Stimulated activated naive B cell treated with anti-CD40 and anti-IgM and Interleukin-4, amounts not matched to agents 10 μg/mL and 1 μg/mL and 100 μg/mL, for 72 hours (primary cell): Measurements from ENCODE around the gene EOLA1.
"Not testable (repeated sequence)": the region's sequence is repeated elsewhere in the genome, so short reads cannot be mapped to it uniquely, and the experiment has no call there.

Experiments
- ATAC-seq, 2 donors: fragments of 150-1000 bp; cut with Tn5 transposase; replicated peaks; 2 replicates each; pipeline ENCODE4 v1.10.0; 2021; ENCODE audit warnings: moderate library complexity in 1 of 2
- DNase-seq: peaks from one replicate; pipeline ENCODE4 v3.0.0; 2021
- H3K27ac Mint-ChIP-seq: one replicate; pipeline ENCODE4 v1.8.0; 2022; ENCODE audit warnings: mild to moderate bottlenecking, mixed read lengths
- H3K27me3 Mint-ChIP-seq, 2 donors: one replicate each; pipeline ENCODE4 v1.8.0; 2022; ENCODE audit warnings: mixed read lengths in 2 of 2
- H3K36me3 Mint-ChIP-seq, 2 donors: one replicate each; pipeline ENCODE4 v1.8.0; 2022; ENCODE audit warnings: mixed read lengths in 2 of 2, mild to moderate bottlenecking in 1 of 2
- H3K4me1 Mint-ChIP-seq, 2 donors: one replicate each; pipeline ENCODE4 v1.8.0; 2022; ENCODE audit warnings: mixed read lengths in 2 of 2, mild to moderate bottlenecking in 1 of 2
- H3K4me3 Mint-ChIP-seq, 2 donors: one replicate each; pipeline ENCODE4 v1.8.0; 2022; ENCODE audit warnings: mild to moderate bottlenecking in 2 of 2, mixed read lengths in 2 of 2, moderate library complexity in 1 of 2
- H3K9me3 Mint-ChIP-seq, 2 donors: one replicate each; pipeline ENCODE4 v1.8.0; 2022; ENCODE audit warnings: mixed read lengths in 2 of 2, mild to moderate bottlenecking in 1 of 2

The EOLA1 gene

DNA sequence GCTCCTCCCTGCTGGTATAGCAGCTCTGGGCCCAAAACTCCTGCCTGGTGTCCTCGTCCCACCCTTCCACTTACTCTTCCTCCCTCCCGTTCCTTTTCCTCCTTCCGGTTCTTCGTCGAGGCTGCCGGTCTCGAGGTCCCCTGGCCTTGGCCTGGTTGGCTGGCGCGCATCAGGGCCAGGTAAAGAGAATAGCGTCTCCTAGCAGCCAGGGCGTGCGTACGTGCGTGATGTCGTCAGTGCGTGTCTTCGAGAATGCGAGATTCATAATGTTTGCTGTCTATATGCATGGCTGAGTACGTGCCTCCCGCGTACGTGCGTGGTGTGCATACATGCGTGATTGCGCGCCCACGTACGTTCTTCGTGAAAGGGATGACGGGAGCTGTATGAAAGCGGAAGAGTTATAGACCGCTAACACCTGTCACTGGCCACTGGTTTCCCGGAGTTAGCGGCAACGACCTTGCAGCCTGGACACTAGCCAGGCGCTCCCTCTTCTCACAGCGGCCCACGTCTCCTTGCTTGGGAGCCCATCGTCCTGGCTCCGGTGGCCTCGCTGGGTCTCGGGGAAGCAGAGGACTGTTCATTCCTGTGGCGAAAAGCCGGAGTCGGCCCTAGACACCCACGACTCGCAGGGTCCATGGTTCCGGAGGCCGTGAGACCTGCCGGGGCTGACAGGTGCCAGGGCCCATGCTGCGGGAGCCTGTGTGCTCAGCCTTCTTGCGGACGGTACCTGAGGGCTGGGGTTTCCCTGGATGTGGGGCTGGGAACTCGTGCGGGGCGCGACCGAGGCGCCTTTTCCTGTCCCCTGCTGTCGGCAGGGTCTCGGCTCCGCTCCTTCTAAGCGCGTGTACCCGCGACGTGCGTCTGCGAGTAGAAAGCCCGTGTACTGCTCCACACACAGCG is at the start of gene EOLA1:
EOLA1 (plus strand) TSS at position 392 of the 900 bp plus-strand sequence. CDS start 4,619 bp downstream, outside the sequence.
- Mint-ChIP-seq H3K27me3 (no peaks in the 10 kb centered on the region), H3K9me3 (no peaks in the 10 kb centered on the region), H3K27ac (peak within 1 kb of the TSS; percentile 98), H3K4me1 (peaks cover 7 to 22% of the 10 kb centered on the region in 2 donors), H3K36me3 (peaks cover 4 to 5% of the 10 kb centered on the region in 2 donors), H3K4me3 (peak within 1 kb of the TSS; percentile 90 to 94)
- ATAC-seq: peak; percentile 83 to 84
- DNase-seq: peak; percentile 88

DNA sequence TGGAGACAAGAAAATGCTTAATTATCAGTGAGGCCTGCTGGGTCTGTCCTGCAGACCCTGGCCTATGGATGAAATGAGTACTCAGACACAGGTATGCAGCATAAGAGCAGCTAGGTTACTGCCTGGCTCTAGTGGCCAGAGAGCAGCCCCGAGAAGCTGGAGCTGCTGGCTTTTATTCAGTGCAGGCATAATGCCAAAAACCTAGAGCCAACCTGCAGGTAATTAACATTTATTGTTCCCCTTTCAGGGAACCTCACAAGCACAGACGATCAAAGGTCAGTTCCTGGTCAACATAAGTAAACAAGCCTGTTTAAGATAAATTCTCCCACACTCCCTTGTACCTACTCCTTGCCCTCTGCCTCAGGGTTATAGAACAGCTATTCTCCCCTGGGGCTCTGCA is 49.0 kb upstream of the EOLA1 start:
- peak overlapping the region; percentile 47 for H3K27ac Mint-ChIP-seq
- ATAC-seq: no peak

DNA sequence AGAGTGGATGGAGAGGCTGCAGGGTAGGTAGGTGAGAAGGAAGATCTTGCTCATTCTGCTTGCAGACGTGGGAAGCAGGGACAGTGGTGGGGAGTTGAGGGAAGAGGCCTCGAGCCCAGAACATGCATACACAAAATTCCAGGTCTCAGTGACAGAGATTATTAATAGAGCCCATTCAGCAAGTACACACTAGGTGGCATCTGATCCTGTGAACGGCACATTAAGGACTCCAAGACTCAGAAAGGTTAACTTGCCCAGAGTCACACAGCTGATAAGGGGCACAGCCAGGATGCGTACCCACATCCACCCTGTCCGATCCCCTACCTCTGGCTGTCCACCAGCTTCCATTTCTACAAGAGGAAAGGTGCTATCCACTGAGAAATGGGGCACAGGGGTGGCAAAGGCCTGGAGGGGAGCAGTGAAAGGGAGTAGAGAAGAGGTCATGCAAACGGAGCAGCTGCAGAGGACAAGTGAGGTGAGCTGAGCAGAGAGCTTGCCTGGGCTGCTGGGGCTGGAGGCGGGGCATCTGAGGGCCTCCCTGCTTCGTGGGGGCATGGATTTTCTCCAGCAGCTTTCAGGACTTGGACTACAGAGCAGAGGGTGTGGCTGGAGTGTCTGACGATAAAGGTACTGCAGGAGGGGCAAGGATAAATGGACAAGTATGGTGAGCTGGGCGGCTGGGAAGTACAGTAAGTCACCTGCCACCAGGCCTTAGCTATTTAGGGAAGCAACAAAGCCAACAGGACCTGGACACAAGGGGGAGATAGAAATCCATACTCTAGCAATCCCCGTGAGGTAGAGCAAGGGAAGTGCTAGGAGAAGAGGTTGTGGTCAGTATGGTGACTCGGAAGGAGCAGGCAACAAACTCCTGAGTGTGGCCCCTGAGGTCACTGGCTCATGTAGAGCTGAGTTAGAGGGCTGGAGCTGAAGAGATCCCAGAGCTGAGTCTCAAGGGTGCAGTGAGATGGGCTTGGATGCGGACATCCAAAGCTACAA is 46.9 kb upstream of the EOLA1 start:
- Mint-ChIP-seq H3K4me3 (no peak overlapping the region), H3K36me3 (peaks cover 25 to 30% of the 10 kb centered on the region in 2 donors)
- no peak for DNase-seq

More for the DNA sequence above, 49.0 kb upstream of the EOLA1 start:
- Mint-ChIP-seq H3K36me3 (peaks cover 17 to 25% of the 10 kb centered on the region in 2 donors), H3K4me1 (peaks cover 0 to 2% of the 10 kb centered on the region in 2 donors), H3K27me3 (no peaks in the 10 kb centered on the region), H3K9me3 (no peaks in the 10 kb centered on the region), H3K4me3 (no peak overlapping the region)
- no peak for DNase-seq

DNA sequence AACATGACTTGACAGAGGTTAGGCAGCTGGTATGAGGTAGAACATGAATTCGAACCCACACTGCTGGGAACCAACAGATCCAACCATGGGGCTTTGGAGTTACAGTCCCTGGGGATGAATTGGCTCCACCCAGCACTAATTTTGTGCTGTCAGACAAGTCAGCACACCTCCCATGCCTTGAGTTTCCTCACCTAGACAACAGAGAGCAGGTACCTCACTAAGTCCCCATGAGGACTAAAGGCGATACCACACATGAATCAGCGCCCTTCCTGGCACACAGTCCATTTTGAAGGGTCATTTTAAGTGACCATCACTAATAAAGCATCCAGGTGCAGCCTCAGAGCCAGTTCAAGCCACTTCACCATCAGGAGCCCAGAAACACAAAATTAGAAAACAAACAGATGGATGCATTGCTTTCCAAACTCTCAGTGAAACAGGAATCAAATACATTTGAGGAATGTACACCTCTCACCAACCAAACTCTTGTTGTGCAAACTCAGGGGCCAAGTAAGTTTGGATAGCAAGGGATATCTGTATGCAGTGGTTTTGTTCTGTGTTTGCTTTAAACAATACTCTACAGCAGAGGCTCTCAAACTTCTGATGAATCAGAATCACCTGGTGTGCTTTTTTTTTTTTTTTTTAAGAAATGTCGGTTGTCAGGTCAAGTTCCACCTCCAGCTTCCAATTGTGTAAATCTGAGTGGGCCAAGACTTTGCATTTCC is 45.8 kb upstream of the EOLA1 start:
- Mint-ChIP-seq H3K9me3 (no peaks in the 10 kb centered on the region), H3K4me1 (no peaks in the 10 kb centered on the region), H3K27ac (no peak overlapping the region), H3K36me3 (peaks cover 26 to 27% of the 10 kb centered on the region in 2 donors), H3K27me3 (no peaks in the 10 kb centered on the region), H3K4me3 (no peak overlapping the region)
- no peak for ATAC-seq
- no peak for DNase-seq

More for the DNA sequence above, 46.9 kb upstream of the EOLA1 start:
- no peak for ATAC-seq
- Mint-ChIP-seq H3K27ac (no peak overlapping the region), H3K27me3 (no peaks in the 10 kb centered on the region), H3K9me3 (no peaks in the 10 kb centered on the region), H3K4me1 (no peaks in the 10 kb centered on the region)

DNA sequence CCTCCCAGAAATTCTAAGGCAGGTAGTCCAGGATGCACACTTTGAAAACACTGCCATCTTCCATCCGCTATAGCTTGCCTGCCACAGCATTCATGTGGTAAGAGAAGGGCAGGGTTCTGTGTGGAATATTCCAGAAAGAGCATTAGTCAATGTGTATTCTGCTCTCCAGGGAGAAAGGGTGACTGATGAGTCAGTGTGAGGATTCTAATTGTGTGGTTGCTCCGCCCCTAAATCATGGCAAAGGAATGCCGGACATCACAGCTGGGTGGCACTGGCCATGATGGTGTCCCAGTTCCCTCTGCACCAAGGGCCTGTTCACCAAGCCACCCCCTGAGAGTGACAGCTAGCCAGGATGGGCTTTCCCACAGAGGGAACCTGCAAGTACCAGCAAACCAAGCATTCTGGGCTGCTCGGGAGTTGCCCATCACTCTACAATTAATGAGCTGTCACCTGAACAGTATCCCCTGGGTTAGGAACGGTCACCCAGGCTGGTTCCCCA is 45.2 kb upstream of the EOLA1 start:
- H3K27me3 Mint-ChIP-seq: no peaks in the 10 kb centered on the region
- no peak for DNase-seq
- peaks cover 24 to 28% of the 10 kb centered on the region in 2 donors for H3K36me3 Mint-ChIP-seq
- no peak overlapping the region for H3K4me3 Mint-ChIP-seq
- ATAC-seq: no peak
- H3K27ac Mint-ChIP-seq: no peak overlapping the region
- H3K9me3 Mint-ChIP-seq: no peaks in the 10 kb centered on the region
- peaks cover 2 to 4% of the 10 kb centered on the region in 2 donors for H3K4me1 Mint-ChIP-seq

DNA sequence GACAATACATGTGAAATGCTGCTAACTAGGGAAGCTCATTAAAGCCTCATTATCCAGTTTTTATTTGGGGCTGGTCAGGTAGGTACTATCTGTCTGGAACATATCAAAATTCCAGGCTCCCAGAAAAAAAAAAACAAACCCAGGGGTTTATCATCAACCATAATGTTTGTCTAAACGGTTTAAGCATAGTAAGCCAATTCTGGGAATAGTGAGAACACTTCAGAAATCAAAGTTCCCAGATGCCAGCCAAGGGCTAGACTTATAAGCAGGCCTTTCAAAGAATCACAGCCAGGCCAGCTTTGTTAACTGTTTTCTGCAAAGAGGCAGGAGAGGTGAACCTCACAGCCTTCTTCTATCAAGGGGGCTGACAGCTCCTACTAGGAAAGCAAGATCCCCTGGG is 43.8 kb upstream of the EOLA1 start:
- Mint-ChIP-seq H3K36me3 (peaks cover 22 to 29% of the 10 kb centered on the region in 2 donors), H3K27me3 (no peaks in the 10 kb centered on the region), H3K4me3 (no peak overlapping the region), H3K27ac (no peak overlapping the region), H3K9me3 (no peaks in the 10 kb centered on the region), H3K4me1 (peaks cover 6% of the 10 kb centered on the region in 2 donors)
- DNase-seq: no peak
- no peak for ATAC-seq

DNA sequence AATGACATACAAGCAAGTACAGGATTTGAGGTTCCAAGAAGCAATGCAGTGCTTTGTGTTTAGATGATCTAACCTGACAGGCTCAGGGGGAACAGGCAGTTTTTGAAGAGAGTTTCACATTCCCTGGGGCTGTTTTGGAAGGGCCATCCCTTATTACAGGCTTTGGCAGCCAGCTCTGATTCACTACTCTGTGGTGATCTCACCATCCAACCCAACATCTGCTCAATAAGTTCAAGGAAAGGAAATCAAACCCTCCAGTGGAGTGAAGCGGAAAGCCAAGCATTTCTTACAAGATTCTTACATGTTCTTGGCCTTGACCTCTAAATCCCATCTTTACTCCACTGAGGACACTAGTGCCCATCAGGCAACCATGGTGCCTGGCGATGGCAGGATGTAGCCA is 43.2 kb upstream of the EOLA1 start:
- Mint-ChIP-seq H3K4me1 (peaks cover 6% of the 10 kb centered on the region in 2 donors), H3K27me3 (no peaks in the 10 kb centered on the region), H3K27ac (no peak overlapping the region), H3K4me3 (no peak overlapping the region), H3K9me3 (no peaks in the 10 kb centered on the region), H3K36me3 (peaks cover 22 to 29% of the 10 kb centered on the region in 2 donors)
- no peak for ATAC-seq
- no peak for DNase-seq

DNA sequence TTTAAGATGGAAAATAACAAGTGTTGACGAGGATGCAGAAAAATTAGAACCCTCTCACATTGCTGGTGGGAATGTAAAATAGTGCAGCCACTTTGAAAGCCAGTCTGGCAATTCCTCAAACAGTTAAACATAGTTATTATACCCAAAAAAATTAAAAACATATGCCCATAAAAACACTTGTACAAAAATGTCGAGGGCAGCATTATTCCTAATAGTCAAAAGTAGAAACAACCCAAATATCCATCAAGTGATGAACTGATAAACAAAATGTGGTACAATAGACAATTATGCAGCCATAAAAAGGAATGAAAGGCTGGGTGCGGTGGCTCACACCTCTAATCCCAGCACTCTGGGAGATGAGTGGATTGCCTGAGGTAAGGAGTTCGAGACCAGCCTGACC is 42.0 kb upstream of the EOLA1 start:
- DNase-seq (no peak), ATAC-seq (no peak)
- H3K27ac Mint-ChIP-seq: no peak overlapping the region

DNA sequence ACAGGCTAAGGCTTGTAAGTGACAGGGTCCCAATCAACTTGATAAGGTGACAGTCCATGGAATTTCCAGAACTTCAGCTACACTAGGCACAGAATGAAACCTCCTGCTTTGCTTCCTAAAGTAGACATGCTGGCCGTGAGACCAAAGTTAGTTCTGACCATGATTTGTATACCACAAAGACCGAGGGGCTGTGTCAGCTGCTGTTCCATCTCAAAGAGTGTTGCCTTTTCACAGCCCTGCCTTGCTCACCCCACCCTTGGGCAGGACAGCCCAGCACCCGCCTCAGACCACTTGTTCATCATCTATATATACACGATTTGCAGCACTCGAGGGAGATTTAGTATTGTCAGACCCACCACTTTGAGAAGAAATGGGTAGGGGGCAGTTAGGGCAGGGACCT is 41.0 kb upstream of the EOLA1 start:
- Mint-ChIP-seq H3K9me3 (no peaks in the 10 kb centered on the region), H3K4me1 (peaks cover 11 to 12% of the 10 kb centered on the region in 2 donors), H3K4me3 (no peak overlapping the region), H3K27me3 (no peaks in the 10 kb centered on the region), H3K27ac (no peak overlapping the region), H3K36me3 (peaks cover 24 to 35% of the 10 kb centered on the region in 2 donors)
- DNase-seq (no peak), ATAC-seq (no peak)

More for the DNA sequence above, 42.0 kb upstream of the EOLA1 start:
- H3K4me1 Mint-ChIP-seq: peaks cover 6% of the 10 kb centered on the region in 2 donors
- no peaks in the 10 kb centered on the region for H3K9me3 Mint-ChIP-seq
- no peak overlapping the region for H3K4me3 Mint-ChIP-seq
- H3K36me3 Mint-ChIP-seq: peaks cover 22 to 29% of the 10 kb centered on the region in 2 donors
- no peaks in the 10 kb centered on the region for H3K27me3 Mint-ChIP-seq

DNA sequence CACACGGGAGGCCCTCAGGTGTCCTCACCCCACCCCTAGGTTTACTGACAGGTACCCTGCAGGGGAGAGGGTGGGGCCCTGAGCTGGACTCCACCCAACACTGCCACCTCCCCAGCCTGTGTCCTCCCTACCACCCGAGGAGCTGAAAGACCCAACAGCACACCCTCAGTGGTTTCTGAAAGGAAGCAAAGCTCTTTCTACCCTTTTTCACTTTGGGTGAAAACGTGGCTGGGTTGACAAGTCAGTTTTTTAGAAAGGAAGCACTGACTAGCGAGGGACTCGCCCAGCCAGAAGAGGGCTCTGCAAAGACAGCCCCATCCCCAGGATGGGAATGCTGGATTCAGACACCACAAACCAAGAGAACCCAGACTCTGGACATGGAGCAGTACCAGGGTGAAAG is 37.9 kb upstream of the EOLA1 start:
- not testable (repeated sequence) for H3K4me3 Mint-ChIP-seq, H3K27me3 Mint-ChIP-seq, H3K9me3 Mint-ChIP-seq, ATAC-seq, DNase-seq
- Mint-ChIP-seq H3K27ac (peak overlapping the region; percentile 37), H3K4me1 (peaks cover 11 to 19% of the 10 kb centered on the region in 2 donors), H3K36me3 (peaks cover 9 to 22% of the 10 kb centered on the region in 2 donors)

DNA sequence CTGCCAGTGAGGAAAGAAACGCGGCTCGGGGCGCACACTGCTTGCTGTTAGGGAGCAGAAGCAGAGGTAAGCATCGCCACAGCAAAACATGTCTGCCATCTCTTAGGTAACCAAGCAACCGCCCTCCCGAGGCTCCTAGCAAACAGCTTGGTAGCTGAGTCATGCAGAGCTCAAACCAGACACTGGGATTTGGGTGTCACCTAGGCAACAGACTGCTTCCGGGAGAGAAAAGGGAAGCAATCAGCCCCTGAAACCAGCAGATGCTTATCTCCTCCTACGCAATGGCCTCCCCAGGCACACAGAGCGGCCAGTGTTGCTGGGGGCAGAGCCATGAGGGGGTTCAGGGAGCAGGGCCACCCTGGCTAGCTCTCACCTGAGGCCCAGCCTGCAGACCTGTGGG is 37.4 kb upstream of the EOLA1 start:
- peaks cover 11 to 19% of the 10 kb centered on the region in 2 donors for H3K4me1 Mint-ChIP-seq
- peak overlapping the region; percentile 3 to 86 for H3K4me3 Mint-ChIP-seq
- ATAC-seq (peak; percentile 75), DNase-seq (peak; percentile 64)
- peak overlapping the region; percentile 93 for H3K27ac Mint-ChIP-seq
- H3K27me3 Mint-ChIP-seq, H3K9me3 Mint-ChIP-seq: not testable (repeated sequence)
- H3K36me3 Mint-ChIP-seq: peaks cover 8 to 19% of the 10 kb centered on the region in 2 donors

DNA sequence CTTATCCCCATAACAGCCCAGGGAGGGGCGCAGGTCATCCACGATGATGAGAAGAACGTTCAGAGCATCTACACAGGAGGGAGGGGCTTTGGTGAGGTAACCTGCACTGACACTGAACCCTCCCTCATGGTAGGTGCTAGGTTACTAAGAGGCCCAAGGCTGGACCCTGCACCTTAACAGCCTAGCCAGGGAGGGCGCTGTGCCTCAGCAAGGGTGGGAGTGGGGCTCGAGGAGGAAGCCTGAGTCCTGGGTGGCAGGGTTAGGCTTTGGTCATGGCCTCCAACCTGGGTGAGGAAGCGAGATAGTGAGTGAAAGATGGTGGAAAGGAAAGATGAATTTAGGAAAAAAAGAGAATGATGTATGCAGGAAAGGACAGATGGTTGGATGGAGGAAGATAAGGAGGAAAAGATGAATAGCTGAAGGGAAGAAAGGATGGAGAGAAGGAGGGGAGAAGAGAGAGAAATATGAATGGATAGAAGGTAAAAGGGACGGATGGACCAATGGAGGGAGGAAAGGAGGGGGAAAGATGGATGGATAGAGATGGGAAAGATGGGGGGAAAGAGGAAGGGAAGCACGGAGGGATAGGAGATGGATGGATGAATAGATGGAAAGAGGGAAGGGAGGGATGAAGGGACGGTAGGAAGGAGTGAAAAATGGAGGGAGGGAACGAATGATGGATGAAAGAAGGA is 36.4 kb upstream of the EOLA1 start:
- DNase-seq (peak; percentile 59), ATAC-seq (peak; percentile 66 to 69)
- H3K4me3 Mint-ChIP-seq: peak overlapping the region; percentile 86 to 87
- H3K9me3 Mint-ChIP-seq: no peaks in the 10 kb centered on the region
- H3K4me1 Mint-ChIP-seq: peaks cover 11 to 19% of the 10 kb centered on the region in 2 donors
- peak overlapping the region; percentile 93 for H3K27ac Mint-ChIP-seq
- peaks cover 0 to 9% of the 10 kb centered on the region in 2 donors for H3K27me3 Mint-ChIP-seq
- peaks cover 8 to 19% of the 10 kb centered on the region in 2 donors for H3K36me3 Mint-ChIP-seq
